Sigmoid colon (tissue), 7 donors: ENCODE results near the gene STRA6. TPM values are rescaled to one million over a fixed set of nuclear protein-coding genes. Genes with fewer than 3 reads are reported as not detected.

ENCODE experiments used
- DNase-seq: peaks from one replicate; pipeline ENCODE4 v3.0.0-alpha.2; 2019
- H3K27ac ChIP-seq, 4 donors: fragments of 200-600 bp; sonication (generic); one replicate each; pipeline ENCODE4 v1.5.1; 2016 to 2019; ENCODE audit warnings: mild to moderate bottlenecking in 1 of 4
- H3K27me3 ChIP-seq, 3 donors: fragments of 200-600 bp; sonication (generic); one replicate each; pipeline ENCODE4 v1.5.1; 2019; ENCODE audit warnings: mild to moderate bottlenecking in 1 of 3
- H3K36me3 ChIP-seq, 4 donors: fragments of 200-600 bp; sonication (generic); one replicate each; pipeline ENCODE4 v1.5.1; 2016 to 2019
- H3K4me1 ChIP-seq, 4 donors: fragments of 200-600 bp; sonication (generic); one replicate each; pipeline ENCODE4 v1.5.1; 2017 to 2019
- H3K4me3 ChIP-seq, 4 donors: fragments of 200-600 bp; sonication (generic); one replicate each; pipeline ENCODE4 v1.5.1; 2017 to 2019; ENCODE audit warnings: mild to moderate bottlenecking in 2 of 4, moderate library complexity in 1 of 4
- H3K9me3 ChIP-seq, 4 donors: fragments of 200-600 bp in 3 of 4; sonication (generic) in 3 of 4; one replicate each; pipeline versions ENCODE4 v1.5.1 to v1.6.1; 2013 to 2019
- CTCF ChIP-seq, 4 experiments: fragments of 450-650 bp in 3 of 4; fragments of 200-600 bp in 1 of 4; IDR thresholded peaks; one replicate each; pipeline ENCODE4 v1.5.1; 2016 to 2019; ENCODE audit warnings: antibody characterized with exemption in 4 of 4, mild to moderate bottlenecking in 3 of 4, moderate library complexity in 2 of 4
- EP300 ChIP-seq, 4 donors: sonication (generic); formaldehyde crosslinking; IDR thresholded peaks; one replicate each; pipeline ENCODE4 v1.6.1; 2017; ENCODE audit warnings: antibody characterized with exemption in 4 of 4
- POLR2A ChIP-seq, 2 donors: fragments of 450-650 bp; IDR thresholded peaks; one replicate each; pipeline ENCODE4 v1.6.1; 2016; ENCODE audit warnings: antibody characterized with exemption in 2 of 2, mild to moderate bottlenecking in 2 of 2, moderate library complexity in 2 of 2
- POLR2AphosphoS5 ChIP-seq, 4 donors: sonication (generic); formaldehyde crosslinking; IDR thresholded peaks; one replicate each; pipeline ENCODE4 v1.6.1; 2017; ENCODE audit warnings: antibody characterized with exemption in 4 of 4
- WGBS, 2 donors: extraction: QIAGEN DNeasy Blood & Tissue Kit; methylation state at CpG; one replicate each; pipeline ENCODE4 v1.1.7; 2013; 5-methylcytosine and 5-hydroxymethylcytosine counted together
- intact Hi-C: fragments of 100-400 bp; cut with DNase I; formaldehyde crosslinking; loops from one replicate; pipeline ENCODE4 v1.15.1; 2023
- polyA plus RNA-seq, 3 donors: library from polyadenylated mRNA; stranded (reverse); fragments of 200-250 nt; gene quantifications; one replicate each; pipeline ENCODE4 v1.2.3, GENCODE V29; 2013
- total RNA-seq, 4 donors: library from RNA; depleted of rRNA; stranded (reverse); fragments of >200 nt; gene quantifications; one replicate each; pipeline ENCODE4 v1.1.0, GENCODE V29; 2016
- donor health status: healthy with polysubstance abuse.
- donor health status: Bipolar disorder and iron deficiency.
- donor health status: healthy.

STRA6 gene
- total and polyA plus RNA-seq, 7 donors, result 0.50 to 0.71 TPM; not detected in 5

GRCh38 chr15:74228723-74229081, 26.1 kb upstream of the STRA6 start:
- no peak overlapping the region for H3K27ac ChIP-seq
- no peaks in the 10 kb centered on the region for H3K4me1 ChIP-seq
- intact Hi-C loops, result no loop called here
- H3K27me3 ChIP-seq, result peaks cover 0 to 12% (median 10%) of the 10 kb centered on the region in 3 donors
- no peaks in the 10 kb centered on the region for H3K36me3 ChIP-seq
- 36 to 62% methylated on average over 17 of the region's 17 CpGs for WGBS, 2 donors
- no peaks in the 10 kb centered on the region for H3K9me3 ChIP-seq
- no peak overlapping the region for H3K4me3 ChIP-seq
- TF ChIP-seq POLR2AphosphoS5 (IDR thresholded peaks at IDR 0.05), result no peak
- TF ChIP-seq EP300 (IDR thresholded peaks at IDR 0.05), result no peak
- no peak for DNase-seq

- intact Hi-C loops, result no loop called here
- Histone ChIP-seq H3K9me3 (no peaks in the 10 kb centered on the region), H3K4me1 (no peaks in the 10 kb centered on the region), H3K27me3 (peaks cover 0 to 16% (median 10%) of the 10 kb centered on the region in 3 donors), H3K4me3 (no peak overlapping the region), H3K36me3 (no peaks in the 10 kb centered on the region), H3K27ac (no peak overlapping the region)
- 17 to 58% methylated on average over 11 of the region's 11 CpGs for WGBS, 2 donors
- TF ChIP-seq POLR2AphosphoS5 (IDR thresholded peaks at IDR 0.05) (no peak), EP300 (IDR thresholded peaks at IDR 0.05) (no peak), POLR2A (IDR thresholded peaks at IDR 0.05) (no peak), CTCF (IDR thresholded peaks at IDR 0.05) (no peak)
- DNase-seq, result no peak
Observed at GRCh38 chr15:74227968-74228722, 25.6 kb upstream of the STRA6 start.

- TF ChIP-seq EP300 (IDR thresholded peaks at IDR 0.05) (no peak), POLR2AphosphoS5 (IDR thresholded peaks at IDR 0.05) (no peak), CTCF (IDR thresholded peaks at IDR 0.05) (no peak), POLR2A (IDR thresholded peaks at IDR 0.05) (no peak)
- no peaks in the 10 kb centered on the region for H3K4me1 ChIP-seq
- H3K27ac ChIP-seq, result no peak overlapping the region
- WGBS, 2 donors, result 84 to 85% methylated on average over 10 of the region's 10 CpGs
- H3K4me3 ChIP-seq, result no peak overlapping the region
- no peaks in the 10 kb centered on the region for H3K36me3 ChIP-seq
- intact Hi-C loops, result no loop called here
- H3K27me3 ChIP-seq, result peaks cover 0 to 22% (median 10%) of the 10 kb centered on the region in 3 donors
- no peaks in the 10 kb centered on the region for H3K9me3 ChIP-seq
- DNase-seq, result no peak
Observed at GRCh38 chr15:74226761-74227540, 24.4 kb upstream of the STRA6 start.

GRCh38 chr15:74225928-74226327, 23.3 kb upstream of the STRA6 start:
- Histone ChIP-seq H3K4me1 (no peaks in the 10 kb centered on the region), H3K36me3 (no peaks in the 10 kb centered on the region), H3K9me3 (no peaks in the 10 kb centered on the region), H3K27ac (no peak overlapping the region), H3K4me3 (no peak overlapping the region), H3K27me3 (peaks cover 0 to 22% (median 10%) of the 10 kb centered on the region in 3 donors)
- no peak for DNase-seq
- no peak for TF ChIP-seq CTCF (IDR thresholded peaks at IDR 0.05)
- intact Hi-C loops, result no loop called here
- 74 to 80% methylated on average over 5 of the region's 5 CpGs for WGBS, 2 donors

GRCh38 chr15:74222240-74223119, 19.9 kb upstream of the STRA6 start:
- Histone ChIP-seq H3K9me3 (no peaks in the 10 kb centered on the region), H3K27ac (no peak overlapping the region), H3K4me1 (no peaks in the 10 kb centered on the region), H3K27me3 (peaks cover 0 to 18% (median 10%) of the 10 kb centered on the region in 3 donors), H3K36me3 (no peaks in the 10 kb centered on the region), H3K4me3 (no peak overlapping the region)
- no peak for DNase-seq
- WGBS, 2 donors, result 14 to 44% methylated on average over 25 of the region's 25 CpGs
- intact Hi-C loops, result no loop called here
- no peak for TF ChIP-seq POLR2AphosphoS5 (IDR thresholded peaks at IDR 0.05)
- no peak for TF ChIP-seq CTCF (IDR thresholded peaks at IDR 0.05)
- no peak for TF ChIP-seq POLR2A (IDR thresholded peaks at IDR 0.05)
- no peak for TF ChIP-seq EP300 (IDR thresholded peaks at IDR 0.05)
